IPS-15b (cell line): Measurements from ENCODE around the gene SSC4D.
A peak's percentile ranks its signal among the peaks of the same experiment; 100 is the strongest.
"Not testable (repeated sequence)": the region's sequence is repeated elsewhere in the genome, so short reads cannot be mapped to it uniquely, and the experiment has no call there.

Experiments used
- H3K27me3 ChIP-seq: one replicate; pipeline ENCODE4 v1.6.1; 2013; ENCODE audit warnings: low read length; ENCODE audit not compliant: control insufficient read depth, insufficient read depth
- H3K36me3 ChIP-seq: one replicate; pipeline ENCODE4 v1.6.1; 2013; ENCODE audit warnings: low read length; ENCODE audit not compliant: control insufficient read depth, insufficient read depth
- H3K4me1 ChIP-seq: one replicate; pipeline ENCODE4 v1.6.1; 2013; ENCODE audit warnings: mild to moderate bottlenecking, low read length; ENCODE audit not compliant: control insufficient read depth, insufficient read depth
- H3K4me3 ChIP-seq: one replicate; pipeline ENCODE4 v1.5.1; 2013; ENCODE audit warnings: low read depth, low read length
- H3K9ac ChIP-seq: one replicate; pipeline ENCODE4 v1.6.1; 2013; ENCODE audit warnings: low read depth, mild to moderate bottlenecking, low read length
- H3K9me3 ChIP-seq: one replicate; pipeline ENCODE4 v1.6.1; 2013; ENCODE audit warnings: mild to moderate bottlenecking, low read length; ENCODE audit not compliant: control insufficient read depth, insufficient read depth

The SSC4D gene

DNA sequence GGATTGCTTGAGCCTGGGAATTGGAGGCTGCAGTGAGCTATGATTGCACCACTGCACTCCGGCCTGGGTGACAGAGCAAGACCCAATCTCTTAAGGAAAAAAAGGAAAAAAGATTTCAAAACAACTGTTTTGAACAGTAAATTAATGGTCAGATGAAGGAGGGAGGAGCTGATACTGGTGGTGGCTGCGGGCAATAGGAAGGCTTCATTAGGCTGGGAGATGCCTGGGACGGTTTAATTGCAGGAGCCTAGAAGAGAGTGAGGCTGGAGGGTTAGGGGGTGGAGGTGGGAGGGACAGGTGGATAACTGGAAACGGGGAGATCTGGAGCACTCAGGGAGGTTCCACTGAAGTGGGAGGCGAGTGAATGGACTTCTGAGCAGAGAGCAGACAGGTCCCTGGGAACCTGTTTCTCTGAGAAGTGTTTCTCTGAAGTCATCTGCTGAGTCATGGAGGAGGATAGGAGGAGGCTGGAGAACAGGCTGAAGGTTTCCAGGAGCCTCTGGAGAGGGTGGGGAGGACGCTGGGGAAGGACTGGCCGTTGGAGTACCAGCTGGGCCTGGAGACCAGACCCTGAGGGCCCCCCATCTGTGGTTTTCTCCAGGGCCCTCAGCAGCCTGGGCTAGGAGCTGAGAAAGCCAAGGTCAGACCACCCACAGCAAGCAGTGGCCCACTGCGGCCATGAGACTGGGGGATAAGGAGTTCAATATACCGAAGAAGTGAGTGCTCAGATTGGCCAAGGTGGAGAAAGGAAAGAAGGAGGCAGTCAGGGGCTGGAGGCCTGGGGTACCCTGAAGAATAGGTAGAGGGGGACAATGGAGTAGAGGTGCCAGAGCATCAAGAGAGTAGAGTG is 36.3 kb downstream of the SSC4D start:
- Histone ChIP-seq H3K27me3 (no peaks in the 10 kb centered on the region), H3K9ac (no peak overlapping the region), H3K4me3 (no peak overlapping the region), H3K36me3 (no peaks in the 10 kb centered on the region), H3K4me1 (no peaks in the 10 kb centered on the region), H3K9me3 (no peaks in the 10 kb centered on the region)

DNA sequence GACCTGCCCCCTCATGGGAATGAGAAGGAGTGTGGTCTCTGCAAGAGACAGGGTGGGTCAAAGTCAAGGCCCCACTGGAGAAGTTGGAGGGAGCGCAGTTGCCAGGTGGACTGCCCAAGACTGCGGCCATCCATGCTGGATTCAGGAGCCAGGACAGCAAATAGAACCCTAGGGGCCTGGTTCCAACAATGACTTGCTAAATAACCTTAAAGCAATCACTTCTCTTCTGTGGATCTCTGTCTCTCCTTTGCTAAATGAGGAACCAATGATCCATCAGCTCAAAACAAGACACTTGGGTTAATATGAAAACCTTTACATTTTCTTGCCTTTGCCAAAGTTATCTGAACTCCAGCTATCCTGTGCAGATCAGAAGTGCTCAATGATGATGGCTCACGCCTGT is 38.1 kb downstream of the SSC4D start:
- Histone ChIP-seq H3K27me3 (no peaks in the 10 kb centered on the region), H3K9me3 (no peaks in the 10 kb centered on the region), H3K9ac (no peak overlapping the region), H3K4me3 (no peak overlapping the region), H3K36me3 (no peaks in the 10 kb centered on the region), H3K4me1 (no peaks in the 10 kb centered on the region)

DNA sequence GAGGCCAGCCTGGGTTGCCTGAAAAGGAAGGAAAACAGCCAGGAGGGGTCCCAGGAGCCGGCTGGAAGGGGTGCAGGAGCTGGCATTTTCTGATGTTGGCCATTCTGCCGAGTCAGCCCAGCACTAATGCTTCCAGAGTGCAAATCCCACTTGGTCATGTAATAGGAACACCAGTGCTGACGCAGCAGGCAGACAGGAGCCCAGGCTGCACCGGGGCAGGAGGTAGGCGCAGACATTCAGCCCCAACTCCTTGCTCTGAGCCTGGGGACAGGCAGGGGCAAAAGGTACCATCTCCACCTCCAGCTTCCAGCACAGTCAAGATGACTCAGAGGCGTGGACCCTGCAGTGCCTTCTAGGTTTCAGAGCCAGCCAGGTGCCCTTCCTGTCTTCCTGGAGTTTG is 40.5 kb downstream of the SSC4D start:
- H3K9me3 ChIP-seq: no peaks in the 10 kb centered on the region
- no peak overlapping the region for H3K4me3 ChIP-seq
- no peaks in the 10 kb centered on the region for H3K36me3 ChIP-seq
- no peak overlapping the region for H3K9ac ChIP-seq
- H3K27me3 ChIP-seq: no peaks in the 10 kb centered on the region
- peaks cover 9% of the 10 kb centered on the region for H3K4me1 ChIP-seq

DNA sequence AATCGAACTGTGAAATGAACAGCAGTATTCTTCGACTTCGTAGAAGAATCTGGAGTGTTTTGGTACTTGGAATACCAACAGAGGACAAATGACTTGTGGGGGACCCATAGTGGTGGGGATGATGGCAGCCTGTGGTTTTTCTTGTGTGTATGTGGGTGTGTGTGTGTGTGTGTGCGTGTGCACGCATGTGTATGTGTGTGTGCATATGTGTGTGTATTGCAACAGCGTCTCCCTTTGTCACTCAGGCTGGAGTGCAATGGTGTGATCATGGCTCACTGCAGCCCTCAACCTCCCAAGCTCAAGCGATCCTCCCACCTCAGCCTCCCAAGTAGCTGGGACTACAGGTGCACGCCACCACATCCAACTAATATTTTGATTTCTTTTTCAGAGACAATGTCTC is 41.3 kb downstream of the SSC4D start:
- Histone ChIP-seq H3K36me3 (no peaks in the 10 kb centered on the region), H3K9ac (no peak overlapping the region), H3K9me3 (no peaks in the 10 kb centered on the region), H3K4me3 (no peak overlapping the region), H3K27me3 (no peaks in the 10 kb centered on the region), H3K4me1 (peaks cover 10% of the 10 kb centered on the region)

DNA sequence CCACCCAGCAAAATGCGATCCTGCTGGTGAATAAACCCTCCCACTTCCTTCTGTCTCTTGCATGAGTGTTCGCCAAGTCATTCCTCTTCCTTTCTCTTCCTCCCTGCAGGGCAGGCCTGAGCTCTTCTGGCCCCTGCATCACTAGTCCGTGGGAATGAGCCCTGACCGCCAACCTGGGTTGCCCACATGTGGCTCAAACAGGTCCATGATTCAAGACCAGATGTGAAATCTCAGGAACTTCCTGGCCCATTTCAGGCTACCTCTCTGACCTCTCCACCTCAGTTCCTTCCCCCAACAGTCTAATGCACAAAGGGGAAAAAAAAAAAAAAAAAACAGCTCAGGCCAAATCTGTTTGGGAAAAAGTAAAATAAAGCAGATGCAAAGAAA is 45.3 kb downstream of the SSC4D start:
- Histone ChIP-seq H3K4me1 (peaks cover 13% of the 10 kb centered on the region), H3K4me3 (no peak overlapping the region), H3K9ac (no peak overlapping the region), H3K9me3 (no peaks in the 10 kb centered on the region), H3K27me3 (no peaks in the 10 kb centered on the region), H3K36me3 (no peaks in the 10 kb centered on the region)

DNA sequence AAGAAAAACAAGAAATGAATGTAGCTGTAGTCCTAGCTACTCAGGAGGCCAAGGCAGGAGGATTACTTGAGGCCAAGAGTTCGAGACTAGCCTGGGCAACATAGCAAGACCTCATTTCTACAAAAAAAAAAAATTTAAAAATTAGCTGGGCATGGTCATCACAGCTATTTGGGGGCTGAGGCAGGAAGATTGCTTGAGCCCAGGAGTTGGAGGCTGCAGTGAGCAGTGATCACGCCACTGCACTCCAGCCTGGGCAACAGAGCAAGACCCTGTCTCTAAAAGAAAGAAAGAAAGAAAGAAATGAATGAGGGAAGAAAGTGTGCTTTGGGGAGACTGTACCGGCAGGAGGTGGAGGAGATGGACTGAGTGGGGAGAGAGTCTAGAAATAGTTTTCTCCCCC is 45.7 kb downstream of the SSC4D start:
- H3K36me3 ChIP-seq, H3K9ac ChIP-seq, H3K9me3 ChIP-seq, H3K27me3 ChIP-seq, H3K4me3 ChIP-seq: not testable (repeated sequence)
- peaks cover 13% of the 10 kb centered on the region for H3K4me1 ChIP-seq

DNA sequence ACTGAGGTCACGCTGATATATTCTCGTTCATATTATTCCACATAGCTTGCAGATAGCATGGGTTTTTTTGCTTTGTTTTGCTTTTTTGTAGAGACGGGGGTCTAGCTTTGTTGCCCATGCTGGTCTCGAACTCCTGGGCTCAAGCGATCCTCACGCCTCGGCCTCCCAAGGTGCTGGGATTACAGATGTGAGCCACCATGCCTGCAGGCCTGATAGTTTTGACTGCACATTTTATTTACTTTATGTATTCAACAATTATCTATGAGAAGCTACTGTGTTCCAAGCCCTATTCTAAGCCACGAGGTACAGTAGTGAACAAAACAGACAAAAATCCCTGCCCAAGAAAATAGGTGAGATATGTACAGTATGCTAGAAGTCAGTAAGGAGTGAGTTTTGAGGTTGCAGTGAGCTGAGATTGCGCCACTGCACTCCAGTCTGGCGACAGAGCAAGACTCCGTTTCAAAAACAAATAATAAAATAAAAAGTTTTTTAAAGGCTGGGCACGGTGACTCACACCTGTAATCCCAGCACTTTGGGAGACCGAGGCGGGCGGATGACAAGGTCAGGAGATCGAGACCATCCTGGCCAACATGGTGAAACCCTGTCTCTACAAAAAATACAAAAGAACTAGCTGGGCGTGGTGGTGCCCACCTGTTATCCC is 49.4 kb downstream of the SSC4D start:
- no peaks in the 10 kb centered on the region for H3K27me3 ChIP-seq
- H3K4me3 ChIP-seq: peak overlapping the region; percentile 62
- H3K9me3 ChIP-seq: no peaks in the 10 kb centered on the region
- H3K36me3 ChIP-seq: peaks cover 6% of the 10 kb centered on the region
- peaks cover 27% of the 10 kb centered on the region for H3K4me1 ChIP-seq
- peak overlapping the region; percentile 84 for H3K9ac ChIP-seq

DNA sequence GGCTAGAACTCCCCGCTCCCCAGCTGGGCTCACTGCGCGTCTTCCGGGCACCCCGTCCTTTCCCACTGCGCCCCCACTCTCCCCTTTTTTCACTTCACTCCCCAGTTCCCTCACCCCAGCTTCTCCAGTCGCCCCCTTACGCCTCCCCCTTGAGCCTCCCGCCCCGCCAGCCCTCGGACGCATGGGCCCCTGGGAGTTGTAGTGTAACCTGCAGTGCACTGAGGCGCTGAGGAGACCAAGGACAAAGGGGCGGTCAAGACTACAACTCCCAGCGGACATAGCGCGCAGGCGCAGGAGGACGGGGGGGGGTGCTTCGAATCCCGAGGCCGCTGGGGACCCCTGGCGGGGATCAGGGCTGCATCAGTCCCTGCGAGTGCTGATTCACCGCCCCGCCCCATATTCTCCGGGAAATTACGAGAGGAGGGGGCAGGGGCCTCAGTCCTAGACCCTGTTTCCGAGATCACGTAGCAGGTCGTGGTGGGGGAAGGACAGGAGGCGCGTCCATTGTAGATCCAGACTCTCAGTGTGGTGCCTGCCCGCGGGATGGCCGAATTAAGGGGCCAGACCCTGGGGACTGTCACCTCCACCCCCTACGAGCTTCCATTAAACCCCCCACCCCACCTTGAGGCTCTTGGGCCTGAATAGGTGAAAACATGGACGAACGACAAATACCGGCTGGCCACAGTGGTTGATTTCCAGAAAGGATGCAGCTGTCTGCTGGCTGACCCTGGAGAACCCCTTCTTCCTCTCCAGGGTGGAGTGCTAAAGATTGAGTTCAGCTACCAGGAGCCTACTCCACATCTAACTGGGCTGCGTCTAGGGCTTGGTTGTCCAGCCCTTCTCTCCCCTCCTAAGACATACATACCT is 50.2 kb downstream of the SSC4D start:
- H3K36me3 ChIP-seq: peaks cover 9% of the 10 kb centered on the region
- peaks cover 21% of the 10 kb centered on the region for H3K4me1 ChIP-seq
- no peaks in the 10 kb centered on the region for H3K9me3 ChIP-seq
- no peaks in the 10 kb centered on the region for H3K27me3 ChIP-seq
- peak overlapping the region; percentile 98 for H3K9ac ChIP-seq
- peak overlapping the region; percentile 75 for H3K4me3 ChIP-seq

DNA sequence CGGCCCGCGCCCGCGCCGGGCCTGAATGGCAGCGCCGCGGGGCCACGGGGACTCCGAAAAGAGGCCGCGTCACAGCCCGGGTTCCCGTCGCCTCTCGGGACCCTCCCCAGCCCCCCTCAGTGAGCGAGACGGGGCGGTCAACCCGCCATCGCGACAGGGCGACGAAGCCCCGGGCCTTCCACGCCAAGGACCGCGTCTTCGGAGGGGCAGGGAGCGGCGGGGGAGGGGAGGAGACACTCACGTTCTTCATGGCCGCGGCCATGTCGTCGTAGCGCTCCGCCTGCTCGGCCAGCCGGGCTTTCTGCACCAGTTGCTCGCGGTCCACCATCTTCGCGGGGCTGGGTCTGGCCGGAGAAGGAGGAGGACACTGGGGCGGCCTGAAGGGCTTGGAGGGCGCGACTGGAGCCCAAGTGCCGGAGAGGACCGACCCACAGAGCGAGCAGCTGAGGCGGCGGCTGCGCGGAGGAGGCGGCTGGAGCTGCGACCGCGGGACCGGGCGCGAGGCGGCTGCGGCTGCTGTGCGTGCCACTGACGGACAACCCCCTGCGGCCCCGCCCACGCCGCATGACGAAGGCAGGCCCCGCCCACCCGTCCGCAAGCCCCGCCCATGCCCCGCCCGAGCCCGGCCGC is 50.9 kb downstream of the SSC4D start, which contains the start of gene YWHAG:
Gene YWHAG, minus strand, starts transcription at position 511 of the 630 bp plus-strand sequence. Its CDS starts 183 bp downstream, at position 328.
- Histone ChIP-seq H3K4me3 (peak within 1 kb of the TSS; percentile 75), H3K9ac (peak within 1 kb of the TSS; percentile 98), H3K4me1 (peaks cover 17% of the 10 kb centered on the region), H3K36me3 (peaks cover 9% of the 10 kb centered on the region), H3K27me3 (no peaks in the 10 kb centered on the region), H3K9me3 (no peaks in the 10 kb centered on the region)

DNA sequence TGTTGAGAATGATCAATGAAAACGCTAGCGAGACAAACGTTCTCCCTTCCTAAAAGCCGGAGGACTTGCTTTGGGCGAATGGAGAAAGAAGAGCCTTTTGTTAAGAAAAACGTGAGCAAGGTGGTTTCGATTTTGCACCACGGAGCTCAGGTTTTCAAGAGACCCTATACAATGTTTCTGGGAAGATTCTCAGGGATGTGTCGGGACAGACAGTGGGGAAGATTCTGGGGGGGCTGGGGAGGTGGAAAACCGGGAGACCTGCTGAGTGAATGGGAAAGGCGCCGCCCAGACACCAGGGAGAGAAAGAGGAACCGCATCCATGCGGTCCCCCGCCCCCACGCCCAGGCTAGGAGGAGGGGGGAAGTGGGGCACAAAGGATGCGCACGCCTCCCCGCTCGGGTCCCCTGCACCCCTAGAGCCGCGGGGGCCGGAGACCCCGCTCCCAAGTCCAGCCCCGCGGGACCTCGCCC is 51.5 kb downstream of the SSC4D start:
- H3K27me3 ChIP-seq: no peaks in the 10 kb centered on the region
- H3K36me3 ChIP-seq: peaks cover 9% of the 10 kb centered on the region
- no peaks in the 10 kb centered on the region for H3K9me3 ChIP-seq
- peak overlapping the region; percentile 98 for H3K9ac ChIP-seq
- peak overlapping the region; percentile 75 for H3K4me3 ChIP-seq
- peaks cover 17% of the 10 kb centered on the region for H3K4me1 ChIP-seq

DNA sequence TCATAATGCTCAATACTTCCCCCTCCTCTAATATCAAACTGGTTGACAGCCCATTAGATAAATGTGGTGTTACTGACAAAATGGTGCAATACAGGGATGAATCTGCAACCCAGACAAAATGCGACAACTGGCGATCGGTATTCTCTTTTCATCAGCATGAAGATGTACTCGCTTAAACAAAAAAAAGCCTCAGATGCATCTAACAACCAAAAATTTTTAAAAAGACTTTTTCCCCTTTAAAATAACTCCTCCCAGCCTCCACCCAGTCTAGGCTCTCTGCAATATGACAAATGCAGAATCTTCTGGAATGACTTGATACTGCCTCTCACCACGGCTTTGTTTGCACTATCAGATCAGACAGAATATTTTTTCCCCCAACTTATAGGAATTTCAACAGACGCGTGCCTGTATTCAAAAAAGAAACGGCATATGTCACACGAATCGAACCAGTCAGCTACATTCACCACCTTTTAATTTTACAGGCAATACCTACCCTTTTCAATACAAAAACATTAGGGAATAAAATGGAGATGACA is 52.0 kb downstream of the SSC4D start:
- Histone ChIP-seq H3K36me3 (peaks cover 11% of the 10 kb centered on the region), H3K27me3 (no peaks in the 10 kb centered on the region), H3K9me3 (no peaks in the 10 kb centered on the region), H3K4me3 (peak overlapping the region; percentile 75), H3K4me1 (peaks cover 20% of the 10 kb centered on the region), H3K9ac (peak overlapping the region; percentile 98)
